SK-N-SH treated with all-trans-retinoic acid at 6 μM for 48 hours (cell line): ENCODE measurements around the gene SUSD6.

Experiments used
- OSR1 ChIP-seq: fragments of 250-450 bp; sonication (Bioruptor Pico); IDR thresholded peaks from 2 replicates; pipeline ENCODE4 v1.8.0; 2022; ENCODE audit warnings: moderate library complexity, mild to moderate bottlenecking, inconsistent platforms
- TOX ChIP-seq: fragments of 250-450 bp; sonication (Bioruptor Pico); IDR thresholded peaks from 2 replicates; pipeline ENCODE4 v1.8.0; 2021; ENCODE audit warnings: mild to moderate bottlenecking, moderate library complexity, borderline replicate concordance
- ZFP30 ChIP-seq: fragments of 450-650 bp; formaldehyde crosslinking; IDR thresholded peaks from 2 replicates; pipeline ENCODE4 v1.5.0; 2022; ENCODE audit warnings: mild to moderate bottlenecking, moderate library complexity
- TF ChIP-seq, protein P1 (sequence below): fragments of 250-450 bp; sonication (Bioruptor Pico); IDR thresholded peaks from 2 replicates; pipeline ENCODE4 v1.5.1; 2021; ENCODE audit warnings: mild to moderate bottlenecking, moderate library complexity
- TF ChIP-seq, protein P2 (sequence below): fragments of 250-450 bp; sonication (Bioruptor Pico); IDR thresholded peaks from 2 replicates; pipeline ENCODE4 v1.8.0; 2021; ENCODE audit warnings: low read depth, mild to moderate bottlenecking, moderate library complexity, borderline replicate concordance
- TF ChIP-seq, protein P3 (sequence below): fragments of 250-450 bp; sonication (Bioruptor Pico); IDR thresholded peaks from 2 replicates; pipeline ENCODE4 v1.8.0; 2020; ENCODE audit warnings: mild to moderate bottlenecking, moderate library complexity, borderline replicate concordance

DNA sequence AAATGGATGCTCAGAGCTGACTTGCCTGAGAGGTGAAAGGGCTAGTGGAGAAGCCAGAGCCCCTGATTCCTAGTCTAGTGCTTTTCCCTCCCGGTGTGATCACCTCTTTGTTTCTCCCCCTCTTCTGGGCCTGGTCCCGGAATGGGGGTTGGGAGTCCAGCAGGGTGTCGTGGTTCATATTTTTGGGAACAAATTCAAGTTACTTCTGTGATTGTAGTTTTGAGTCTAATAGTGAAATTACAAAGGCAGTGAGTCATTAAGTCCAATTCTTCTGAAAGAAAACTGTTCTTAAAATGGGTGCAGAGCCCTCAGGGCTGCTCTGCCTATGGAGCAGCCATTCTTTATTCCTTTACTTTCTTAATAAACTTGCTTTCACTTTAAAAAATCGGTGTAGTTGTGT is 7.6 kb downstream of the SUSD6 start:
- TF ChIP-seq, protein P1, sequence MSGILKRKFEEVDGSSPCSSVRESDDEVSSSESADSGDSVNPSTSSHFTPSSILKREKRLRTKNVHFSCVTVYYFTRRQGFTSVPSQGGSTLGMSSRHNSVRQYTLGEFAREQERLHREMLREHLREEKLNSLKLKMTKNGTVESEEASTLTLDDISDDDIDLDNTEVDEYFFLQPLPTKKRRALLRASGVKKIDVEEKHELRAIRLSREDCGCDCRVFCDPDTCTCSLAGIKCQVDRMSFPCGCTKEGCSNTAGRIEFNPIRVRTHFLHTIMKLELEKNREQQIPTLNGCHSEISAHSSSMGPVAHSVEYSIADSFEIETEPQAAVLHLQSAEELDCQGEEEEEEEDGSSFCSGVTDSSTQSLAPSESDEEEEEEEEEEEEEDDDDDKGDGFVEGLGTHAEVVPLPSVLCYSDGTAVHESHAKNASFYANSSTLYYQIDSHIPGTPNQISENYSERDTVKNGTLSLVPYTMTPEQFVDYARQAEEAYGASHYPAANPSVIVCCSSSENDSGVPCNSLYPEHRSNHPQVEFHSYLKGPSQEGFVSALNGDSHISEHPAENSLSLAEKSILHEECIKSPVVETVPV = no peak
- TF ChIP-seq, protein P2, sequence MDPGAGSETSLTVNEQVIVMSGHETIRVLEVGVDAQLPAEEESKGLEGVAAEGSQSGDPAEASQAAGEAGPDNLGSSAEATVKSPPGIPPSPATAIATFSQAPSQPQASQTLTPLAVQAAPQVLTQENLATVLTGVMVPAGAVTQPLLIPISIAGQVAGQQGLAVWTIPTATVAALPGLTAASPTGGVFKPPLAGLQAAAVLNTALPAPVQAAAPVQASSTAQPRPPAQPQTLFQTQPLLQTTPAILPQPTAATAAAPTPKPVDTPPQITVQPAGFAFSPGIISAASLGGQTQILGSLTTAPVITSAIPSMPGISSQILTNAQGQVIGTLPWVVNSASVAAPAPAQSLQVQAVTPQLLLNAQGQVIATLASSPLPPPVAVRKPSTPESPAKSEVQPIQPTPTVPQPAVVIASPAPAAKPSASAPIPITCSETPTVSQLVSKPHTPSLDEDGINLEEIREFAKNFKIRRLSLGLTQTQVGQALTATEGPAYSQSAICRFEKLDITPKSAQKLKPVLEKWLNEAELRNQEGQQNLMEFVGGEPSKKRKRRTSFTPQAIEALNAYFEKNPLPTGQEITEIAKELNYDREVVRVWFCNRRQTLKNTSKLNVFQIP (CRISPR knock-in tag) = no peak
- TF ChIP-seq ZFP30 (CRISPR knock-in tag) (no peak), OSR1 (CRISPR knock-in tag) (no peak), TOX (CRISPR knock-in tag) (no peak)
- TF ChIP-seq, protein P3, sequence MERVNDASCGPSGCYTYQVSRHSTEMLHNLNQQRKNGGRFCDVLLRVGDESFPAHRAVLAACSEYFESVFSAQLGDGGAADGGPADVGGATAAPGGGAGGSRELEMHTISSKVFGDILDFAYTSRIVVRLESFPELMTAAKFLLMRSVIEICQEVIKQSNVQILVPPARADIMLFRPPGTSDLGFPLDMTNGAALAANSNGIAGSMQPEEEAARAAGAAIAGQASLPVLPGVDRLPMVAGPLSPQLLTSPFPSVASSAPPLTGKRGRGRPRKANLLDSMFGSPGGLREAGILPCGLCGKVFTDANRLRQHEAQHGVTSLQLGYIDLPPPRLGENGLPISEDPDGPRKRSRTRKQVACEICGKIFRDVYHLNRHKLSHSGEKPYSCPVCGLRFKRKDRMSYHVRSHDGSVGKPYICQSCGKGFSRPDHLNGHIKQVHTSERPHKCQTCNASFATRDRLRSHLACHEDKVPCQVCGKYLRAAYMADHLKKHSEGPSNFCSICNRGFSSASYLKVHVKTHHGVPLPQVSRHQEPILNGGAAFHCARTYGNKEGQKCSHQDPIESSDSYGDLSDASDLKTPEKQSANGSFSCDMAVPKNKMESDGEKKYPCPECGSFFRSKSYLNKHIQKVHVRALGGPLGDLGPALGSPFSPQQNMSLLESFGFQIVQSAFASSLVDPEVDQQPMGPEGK (CRISPR knock-in tag) = no peak
